Naive thymus-derived CD4-positive, alpha-beta T cell (primary cell): Measurements from ENCODE around the gene FAH. TPM values are rescaled to one million over a fixed set of nuclear protein-coding genes. Genes with fewer than 3 reads are reported as not detected.

Source experiments
- ATAC-seq: fragments of 150-1000 bp; cut with Tn5 transposase; 2 replicates; pipeline ENCODE4 v1.10.0; 2021; ENCODE audit warnings: mild to moderate bottlenecking, moderate library complexity
- CTCF ChIA-PET: fragments of 350-600 bp; sonication (Branson Sonifier 250); formaldehyde crosslinking; loops from one replicate; lab custom pipeline; 2021; ENCODE audit warnings: antibody characterized with exemption; lab: Charles Lee
- POLR2A ChIA-PET: fragments of 350-600 bp; sonication (Branson Sonifier 250); formaldehyde crosslinking; loops from one replicate; lab custom pipeline; 2021; ENCODE audit warnings: antibody characterized with exemption, inconsistent platforms; lab: Charles Lee
- DNase-seq, 9 donors: peaks; one replicate each; pipeline versions ENCODE4 v3.0.0 to v3.0.0-alpha.2; 2020 to 2022; ENCODE audit warnings: mixed read lengths in 1 of 9
- H3K27ac ChIP-seq: one replicate; pipeline ENCODE4 v1.7.0; 2013; ENCODE audit warnings: mild to moderate bottlenecking, low read depth, low read length, moderate library complexity
- H3K27me3 ChIP-seq, 2 donors: one replicate each; pipeline ENCODE4 v1.7.0; 2013; ENCODE audit warnings: low read length in 2 of 2, mild to moderate bottlenecking in 2 of 2, moderate library complexity in 2 of 2; ENCODE audit not compliant: control insufficient read depth in 2 of 2, insufficient read depth in 2 of 2
- H3K36me3 ChIP-seq, 3 experiments: 1 replicate in 2 of 3; 2 replicates in 1 of 3; pipeline ENCODE4 v1.7.0; 2013; ENCODE audit warnings: low read length in 3 of 3, mild to moderate bottlenecking in 3 of 3, moderate library complexity in 1 of 3; ENCODE audit not compliant: insufficient read depth in 3 of 3, control insufficient read depth in 2 of 3
- H3K4me1 ChIP-seq, 2 donors: one replicate each; pipeline ENCODE4 v1.7.0; 2013; ENCODE audit warnings: low read length in 2 of 2, mild to moderate bottlenecking in 2 of 2, moderate library complexity in 1 of 2; ENCODE audit not compliant: control insufficient read depth in 2 of 2, insufficient read depth in 2 of 2
- H3K4me3 ChIP-seq: 2 replicates; pipeline ENCODE4 v1.7.0; 2013; ENCODE audit warnings: mild to moderate bottlenecking, low read length
- H3K9me3 ChIP-seq, 3 experiments: 1 replicate in 2 of 3; 2 replicates in 1 of 3; pipeline ENCODE4 v1.7.0; 2013; ENCODE audit warnings: low read length in 3 of 3; ENCODE audit not compliant: control insufficient read depth in 2 of 3
- H3K27ac Mint-ChIP-seq, 9 donors: one replicate each; pipeline ENCODE4 v1.8.0; 2020 to 2022; ENCODE audit warnings: mixed read lengths in 9 of 9, mild to moderate bottlenecking in 8 of 9, moderate library complexity in 5 of 9, inconsistent platforms in 2 of 9
- H3K27me3 Mint-ChIP-seq, 5 donors: one replicate each; pipeline ENCODE4 v1.8.0; 2021 to 2022; ENCODE audit warnings: mixed read lengths in 5 of 5, mild to moderate bottlenecking in 1 of 5
- H3K36me3 Mint-ChIP-seq, 5 donors: one replicate each; pipeline ENCODE4 v1.8.0; 2020 to 2022; ENCODE audit warnings: mixed read lengths in 5 of 5, mild to moderate bottlenecking in 3 of 5, inconsistent platforms in 1 of 5
- H3K4me1 Mint-ChIP-seq, 7 donors: one replicate each; pipeline ENCODE4 v1.8.0; 2020 to 2022; ENCODE audit warnings: mixed read lengths in 7 of 7, mild to moderate bottlenecking in 3 of 7, inconsistent platforms in 1 of 7
- H3K4me3 Mint-ChIP-seq, 10 donors: one replicate each; pipeline ENCODE4 v1.8.0; 2020 to 2022; ENCODE audit warnings: mild to moderate bottlenecking in 10 of 10, mixed read lengths in 10 of 10, moderate library complexity in 6 of 10, inconsistent platforms in 2 of 10
- H3K9me3 Mint-ChIP-seq, 11 donors: one replicate each; pipeline ENCODE4 v1.8.0; 2020 to 2022; ENCODE audit warnings: mixed read lengths in 11 of 11, mild to moderate bottlenecking in 4 of 11, inconsistent platforms in 1 of 11, moderate library complexity in 1 of 11
- intact Hi-C, 2 donors: fragments of 100-400 bp; cut with micrococcal nuclease; formaldehyde crosslinking; loops; one replicate each; pipeline ENCODE4 v1.15.1; 2023
- polyA plus RNA-seq, 2 donors: library from polyadenylated mRNA; unstranded; fragments of 300-500 nt; fragmentation: Illumina TruSeq; gene quantifications; one replicate each; pipeline ENCODE4 v1.2.3, GENCODE V29; 2021
- total RNA-seq, 6 experiments: library from RNA in 5 of 6; stranded (reverse) in 5 of 6; gene quantifications; 1 replicate in 5 of 6; 2 replicates in 1 of 6; pipeline ENCODE4 v1.2.3 and lab custom pipeline; 2021 to 2026

FAH gene
- total and polyA plus RNA-seq, 7 experiments from 2014 or later: 4.8 to 58.3 (median 6.8) TPM

DNA sequence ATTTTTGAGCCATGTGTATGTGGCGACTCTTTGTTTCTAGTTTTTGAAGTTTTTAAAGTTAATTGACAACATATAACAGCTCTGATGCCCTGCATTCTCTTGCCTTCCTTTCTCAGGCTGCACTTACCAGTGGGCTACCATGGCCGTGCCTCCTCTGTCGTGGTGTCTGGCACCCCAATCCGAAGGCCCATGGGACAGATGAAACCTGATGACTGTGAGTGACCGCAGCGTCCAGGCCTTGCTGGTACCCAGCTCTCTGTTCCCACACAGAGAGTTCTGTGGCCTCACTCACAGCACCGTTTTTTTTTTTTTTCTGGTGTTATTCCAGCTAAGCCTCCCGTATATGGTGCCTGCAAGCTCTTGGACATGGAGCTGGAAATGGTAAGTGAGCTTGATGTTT is 15.1 kb downstream of the FAH start:
- H3K36me3 Mint-ChIP-seq: peaks cover 0 to 23% (median 19%) of the 10 kb centered on the region in 5 donors
- Histone ChIP-seq H3K4me3 (no peak overlapping the region), H3K9me3 (no peaks in the 10 kb centered on the region), H3K4me1 (no peaks in the 10 kb centered on the region), H3K36me3 (peaks cover 0 to under 1% (median 0%) of the 10 kb centered on the region in 3 experiments), H3K27ac (no peak overlapping the region), H3K27me3 (no peaks in the 10 kb centered on the region)
- CTCF ChIA-PET: no interaction called here
- no peaks in the 10 kb centered on the region for H3K27me3 Mint-ChIP-seq
- H3K27ac Mint-ChIP-seq: no peak overlapping the region
- H3K9me3 Mint-ChIP-seq: no peaks in the 10 kb centered on the region
- peaks cover 0 to under 1% (median 0%) of the 10 kb centered on the region in 7 donors for H3K4me1 Mint-ChIP-seq
- intact Hi-C loops: no loop called here
- POLR2A ChIA-PET: no interaction called here
- DNase-seq: no peak
- no peak overlapping the region for H3K4me3 Mint-ChIP-seq
- no peak for ATAC-seq

DNA sequence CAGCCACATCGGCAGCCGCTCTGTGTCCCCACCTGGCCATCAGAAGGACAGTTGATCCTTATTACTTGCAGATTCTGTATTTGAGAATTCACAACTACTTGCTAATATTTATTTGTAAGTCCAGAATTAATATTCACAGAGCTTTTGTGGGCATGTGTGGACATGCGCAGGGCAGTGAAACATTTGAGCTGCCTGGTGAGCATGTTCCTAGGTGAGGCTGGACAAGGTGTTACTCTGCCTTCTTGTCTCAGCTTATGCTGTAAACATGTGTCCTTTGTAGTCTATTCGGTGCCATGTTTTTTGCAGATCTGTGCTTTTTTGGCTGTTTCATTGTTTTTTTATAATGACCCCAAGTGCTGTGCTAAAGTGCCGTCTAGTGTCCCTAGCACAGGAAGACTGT is 15.6 kb downstream of the FAH start:
- no peak overlapping the region for H3K27ac ChIP-seq
- H3K4me3 ChIP-seq: no peak overlapping the region
- POLR2A ChIA-PET: interaction anchor here (0.6 kb wide), 1 partner anchor 1295 kb away, joined by 3 read pairs; no protein-coding TSS in a partner anchor
- ATAC-seq (no peak), DNase-seq (no peak)
- no peaks in the 10 kb centered on the region for H3K4me1 ChIP-seq
- CTCF ChIA-PET: no interaction called here
- Mint-ChIP-seq H3K27ac (no peak overlapping the region), H3K4me3 (no peak overlapping the region), H3K4me1 (no peaks in the 10 kb centered on the region), H3K27me3 (no peaks in the 10 kb centered on the region), H3K9me3 (no peaks in the 10 kb centered on the region), H3K36me3 (peaks cover 0 to 19% (median 18%) of the 10 kb centered on the region in 5 donors)
- no peaks in the 10 kb centered on the region for H3K27me3 ChIP-seq
- H3K36me3 ChIP-seq: no peaks in the 10 kb centered on the region
- intact Hi-C loops: no loop called here
- H3K9me3 ChIP-seq: no peaks in the 10 kb centered on the region

DNA sequence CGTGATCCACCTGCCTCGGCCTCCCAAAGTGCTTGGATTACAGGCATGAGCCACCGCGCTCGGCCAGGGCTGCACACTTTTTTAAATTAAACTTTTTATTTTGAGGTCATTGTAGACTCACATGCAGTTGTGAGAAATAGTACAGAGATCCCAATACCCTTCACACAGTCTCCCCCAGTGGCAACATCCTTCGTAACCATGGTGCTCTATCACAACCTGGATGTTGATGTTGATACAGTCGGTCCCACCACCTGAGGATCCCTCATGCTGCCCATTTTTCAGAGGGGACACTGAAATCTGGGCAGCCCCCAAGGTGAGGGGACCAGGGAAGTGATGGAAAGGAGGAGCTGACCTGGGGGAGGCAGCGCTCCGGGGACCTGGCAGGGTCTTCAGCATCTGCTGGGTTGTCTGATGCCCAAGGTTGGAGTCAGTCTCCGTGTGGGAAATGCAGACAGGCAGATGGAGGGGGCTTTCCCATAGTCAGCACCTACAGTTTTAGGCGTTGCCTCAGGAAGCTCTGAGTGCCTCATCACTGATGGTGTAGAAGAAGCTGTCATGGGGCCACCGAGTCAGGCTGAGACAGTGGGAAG is 17.1 kb downstream of the FAH start:
- no peaks in the 10 kb centered on the region for H3K9me3 ChIP-seq
- no peaks in the 10 kb centered on the region for H3K4me1 ChIP-seq
- intact Hi-C loops: loop anchor here (5.0 kb wide), 2 partner anchors 248 to 318 kb away; no protein-coding TSS in a partner anchor
- Mint-ChIP-seq H3K9me3 (no peaks in the 10 kb centered on the region), H3K27ac (no peak overlapping the region), H3K4me3 (no peak overlapping the region), H3K27me3 (no peaks in the 10 kb centered on the region), H3K4me1 (peaks cover 0 to 2% (median 0%) of the 10 kb centered on the region in 7 donors), H3K36me3 (peaks cover 0 to 13% (median 6%) of the 10 kb centered on the region in 5 donors)
- no peaks in the 10 kb centered on the region for H3K36me3 ChIP-seq
- no peaks in the 10 kb centered on the region for H3K27me3 ChIP-seq
- H3K4me3 ChIP-seq: no peak overlapping the region
- no peak overlapping the region for H3K27ac ChIP-seq
- ChIA-PET POLR2A (no interaction called here), CTCF (no interaction called here)
- DNase-seq (no peak), ATAC-seq (no peak)

DNA sequence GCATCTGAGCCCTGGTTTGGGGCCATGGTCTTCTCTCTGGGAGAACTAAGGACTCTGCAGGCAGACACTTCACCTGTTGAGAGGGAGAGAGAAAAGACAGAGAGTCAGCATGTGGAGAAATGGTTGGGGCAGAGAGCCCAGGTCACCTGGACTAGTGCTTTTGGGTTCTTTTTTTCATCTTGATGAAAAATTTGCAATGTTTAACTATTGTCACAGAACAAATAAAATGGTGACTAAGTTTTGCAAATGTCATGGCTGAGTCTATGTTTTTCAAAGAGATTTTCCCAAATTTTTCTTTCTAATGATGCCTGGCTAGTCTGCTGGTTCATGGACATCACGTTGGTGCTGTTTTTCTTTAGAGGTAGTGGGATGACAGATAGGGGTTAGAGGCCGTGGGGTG is 17.8 kb downstream of the FAH start:
- DNase-seq: no peak
- peaks cover 0 to 2% (median 0%) of the 10 kb centered on the region in 7 donors for H3K4me1 Mint-ChIP-seq
- ChIA-PET CTCF (no interaction called here), POLR2A (no interaction called here)
- intact Hi-C loops: loop anchor here (5.0 kb wide), 2 partner anchors 248 to 318 kb away; no protein-coding TSS in a partner anchor
- Histone ChIP-seq H3K4me3 (no peak overlapping the region), H3K36me3 (no peaks in the 10 kb centered on the region), H3K4me1 (no peaks in the 10 kb centered on the region), H3K9me3 (no peaks in the 10 kb centered on the region), H3K27ac (no peak overlapping the region), H3K27me3 (no peaks in the 10 kb centered on the region)
- no peak overlapping the region for H3K4me3 Mint-ChIP-seq
- no peaks in the 10 kb centered on the region for H3K27me3 Mint-ChIP-seq
- no peak for ATAC-seq
- H3K9me3 Mint-ChIP-seq: no peaks in the 10 kb centered on the region
- peaks cover 0 to 15% (median 6%) of the 10 kb centered on the region in 5 donors for H3K36me3 Mint-ChIP-seq
- no peak overlapping the region for H3K27ac Mint-ChIP-seq

DNA sequence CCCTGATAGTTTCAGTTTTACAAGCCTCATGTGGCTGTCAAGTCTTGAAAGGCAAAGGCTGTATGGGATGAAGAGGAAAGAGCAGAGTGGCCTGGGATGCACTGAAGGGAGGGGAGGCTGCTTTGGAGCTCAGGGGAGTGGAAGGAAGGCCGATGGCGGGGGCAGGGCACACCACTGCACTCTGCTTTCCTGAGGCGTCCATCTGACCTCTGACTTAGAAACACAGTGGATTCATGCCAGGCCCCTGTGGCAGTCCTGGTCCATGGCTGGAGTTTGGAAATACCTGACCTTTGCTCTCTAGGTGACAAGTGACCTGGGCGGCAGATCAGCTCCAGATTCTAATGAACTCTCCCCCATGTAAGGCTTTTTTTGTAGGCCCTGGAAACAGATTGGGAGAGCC is 19.0 kb downstream of the FAH start:
- intact Hi-C loops: loop anchor here (2.0 to 5.0 kb wide), 5 partner anchors 179 to 791 kb away; no protein-coding TSS in a partner anchor
- Histone ChIP-seq H3K4me3 (no peak overlapping the region), H3K27ac (no peak overlapping the region), H3K9me3 (no peaks in the 10 kb centered on the region), H3K4me1 (no peaks in the 10 kb centered on the region), H3K27me3 (no peaks in the 10 kb centered on the region), H3K36me3 (no peaks in the 10 kb centered on the region)
- CTCF ChIA-PET: interaction anchor here (0.7 to 3.2 kb wide), 3 partner anchors 318 to 831 kb away, joined by 3 to 34 read pairs (median 9); no protein-coding TSS in a partner anchor
- Mint-ChIP-seq H3K9me3 (no peaks in the 10 kb centered on the region), H3K36me3 (peaks cover 0 to 22% (median 8%) of the 10 kb centered on the region in 5 donors), H3K27ac (no peak overlapping the region), H3K4me3 (no peak overlapping the region), H3K4me1 (peaks cover 0 to 2% (median 0%) of the 10 kb centered on the region in 7 donors), H3K27me3 (no peaks in the 10 kb centered on the region)
- POLR2A ChIA-PET: no interaction called here
- ATAC-seq: no peak
- no peak for DNase-seq

DNA sequence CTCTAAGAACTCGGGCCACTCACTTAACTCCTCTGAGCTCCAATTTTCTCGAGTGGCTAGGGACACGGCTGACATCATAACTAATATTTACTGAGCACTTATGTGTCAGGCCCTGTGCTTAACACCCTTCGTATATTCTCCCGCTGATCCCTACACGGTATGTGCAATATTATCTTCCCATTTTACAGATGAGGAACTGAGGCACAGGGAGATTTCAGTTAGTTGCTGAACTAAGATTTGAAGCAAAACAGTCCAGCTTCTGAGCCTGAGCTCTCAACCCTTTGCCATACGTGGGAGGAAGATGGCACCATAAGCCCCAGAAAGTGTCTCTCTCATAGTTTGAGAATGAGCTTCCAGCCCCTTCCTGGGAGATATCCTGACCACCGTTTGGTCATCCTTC is 19.6 kb downstream of the FAH start:
- no peaks in the 10 kb centered on the region for H3K36me3 ChIP-seq

More for the DNA sequence above, 19.6 kb downstream of the FAH start:
- Mint-ChIP-seq H3K4me3 (no peak overlapping the region), H3K27ac (no peak overlapping the region), H3K4me1 (peaks cover 0 to 2% (median 0%) of the 10 kb centered on the region in 7 donors), H3K36me3 (peaks cover 0 to 28% (median 13%) of the 10 kb centered on the region in 5 donors), H3K9me3 (no peaks in the 10 kb centered on the region), H3K27me3 (no peaks in the 10 kb centered on the region)
- H3K27ac ChIP-seq: no peak overlapping the region
- no peaks in the 10 kb centered on the region for H3K27me3 ChIP-seq
- H3K4me1 ChIP-seq: no peaks in the 10 kb centered on the region
- no peak for ATAC-seq
- CTCF ChIA-PET: interaction anchor here (0.7 to 3.2 kb wide), 4 partner anchors 100 to 831 kb away, joined by 3 to 34 read pairs (median 6); no protein-coding TSS in a partner anchor
- intact Hi-C loops: loop anchor here (2.0 to 5.0 kb wide), 5 partner anchors 180 to 792 kb away; no protein-coding TSS in a partner anchor
- no peak overlapping the region for H3K4me3 ChIP-seq
- no peak for DNase-seq
- POLR2A ChIA-PET: no interaction called here
- no peaks in the 10 kb centered on the region for H3K9me3 ChIP-seq
